A172 (cell line): ENCODE measurements around the gene MLIP. TPM values are rescaled to one million over a fixed set of nuclear protein-coding genes. Genes with fewer than 3 reads are reported as not detected.

ENCODE experiments used
- DNase-seq: peaks from one replicate; pipeline ENCODE4 v3.0.0-alpha.2; 2015; ENCODE audit warnings: low spot score
- total RNA-seq: library from RNA; depleted of rRNA; stranded (reverse); fragments of >200 nt; shearing (Covaris generic); gene quantifications from 2 replicates; pipeline ENCODE4 v1.2.3, GENCODE V29; 2014

The MLIP gene
- total RNA-seq, 1 experiment from 2014 or later = 1.1 TPM

GRCh38 chr6:54274383-54274782, 163.1 kb downstream of the MLIP start:
- DNase-seq = no peak

- peak; percentile 93 for DNase-seq
Observed at GRCh38 chr6:54282186-54282585, 170.9 kb downstream of the MLIP start.

DNA sequence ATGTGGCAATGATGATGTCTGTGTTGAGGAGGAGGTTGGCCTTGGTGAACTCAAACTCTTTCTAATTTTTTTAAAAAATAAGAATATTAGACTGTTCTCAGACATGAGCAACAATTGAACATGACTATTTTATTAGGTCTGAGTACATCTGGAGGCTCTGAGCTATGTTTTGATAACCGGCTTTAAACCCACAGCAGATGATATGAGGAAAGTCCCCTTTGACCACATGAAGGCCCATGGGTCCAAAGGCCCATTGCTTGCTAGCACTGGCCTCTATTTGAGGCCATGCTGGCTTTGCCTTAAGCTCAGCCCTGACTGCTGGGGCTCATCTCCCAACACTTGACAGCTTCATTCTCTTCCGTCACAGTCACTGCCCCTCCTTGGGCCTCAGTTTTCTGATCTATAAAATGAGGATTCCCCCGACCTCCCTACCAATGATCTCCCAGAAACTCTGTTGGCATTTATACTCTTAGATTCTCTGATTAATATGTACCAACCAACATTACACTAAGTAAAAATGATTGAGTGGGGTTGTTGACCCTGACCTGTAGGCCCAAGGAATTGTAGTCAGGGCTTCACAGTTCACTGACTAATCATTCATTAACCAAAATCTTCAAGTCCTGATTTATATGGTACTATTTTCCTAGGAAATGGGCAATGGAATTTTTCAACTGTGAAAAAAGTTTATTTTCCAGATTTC, 173.1 kb downstream of the MLIP start:
- peak; percentile 18 for DNase-seq

DNA sequence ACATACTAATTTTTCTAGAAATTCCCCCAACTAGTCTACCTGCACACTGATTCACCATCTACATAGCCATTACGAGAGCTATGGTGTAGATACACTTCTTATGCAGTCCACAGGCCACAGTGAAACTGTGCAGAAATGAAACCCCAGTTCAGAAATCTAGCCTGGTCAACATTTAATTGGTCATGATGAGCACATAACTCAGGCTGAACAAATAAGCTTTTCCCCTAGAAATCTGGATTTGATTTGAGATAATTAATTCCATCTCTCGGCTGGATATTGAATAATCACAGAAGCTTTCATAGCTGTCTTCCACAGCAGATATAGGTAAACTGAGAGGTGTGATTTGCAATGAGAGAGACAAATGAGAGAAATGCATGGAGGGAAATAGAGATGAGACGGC, 174.4 kb downstream of the MLIP start:
- DNase-seq = no peak

DNA sequence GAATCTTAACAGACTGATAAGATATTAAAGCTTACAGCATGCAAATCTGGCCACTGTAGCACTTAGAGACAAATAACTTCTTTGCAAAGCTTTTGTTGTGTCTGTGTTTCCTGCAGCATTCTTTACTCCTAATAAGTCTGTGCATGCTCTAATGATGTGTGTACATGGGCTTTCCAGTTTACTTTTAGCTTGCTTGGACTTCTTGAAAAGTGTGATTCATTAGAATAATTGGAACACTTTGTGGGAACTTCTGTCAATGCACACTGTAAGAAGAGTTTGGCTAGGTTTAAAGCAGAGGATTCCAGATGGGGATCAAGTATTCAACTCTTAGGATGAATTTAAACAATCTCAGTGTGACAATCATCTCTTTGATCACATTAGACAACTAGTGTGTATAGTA, 174.9 kb downstream of the MLIP start:
- DNase-seq = peak; percentile 23

DNA sequence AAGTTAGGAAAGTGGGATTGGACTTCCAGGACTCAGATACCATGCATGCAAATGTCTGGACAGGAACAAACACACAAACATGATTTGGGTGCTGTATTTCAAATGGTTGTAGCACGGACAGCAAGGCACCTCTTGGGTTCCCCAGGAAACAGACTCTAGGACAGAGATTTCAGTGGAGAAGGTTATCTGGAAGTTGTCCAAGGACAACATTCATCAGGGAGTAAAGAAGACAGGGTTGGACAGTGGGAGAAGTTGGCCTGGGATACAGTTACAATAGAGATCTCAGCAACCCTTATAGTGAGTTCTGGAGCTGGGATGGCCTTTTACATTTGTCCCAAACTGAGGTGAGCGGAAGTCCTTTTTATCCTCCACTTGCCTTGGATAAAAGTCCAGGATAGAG, 177.2 kb downstream of the MLIP start:
- no peak for DNase-seq

DNA sequence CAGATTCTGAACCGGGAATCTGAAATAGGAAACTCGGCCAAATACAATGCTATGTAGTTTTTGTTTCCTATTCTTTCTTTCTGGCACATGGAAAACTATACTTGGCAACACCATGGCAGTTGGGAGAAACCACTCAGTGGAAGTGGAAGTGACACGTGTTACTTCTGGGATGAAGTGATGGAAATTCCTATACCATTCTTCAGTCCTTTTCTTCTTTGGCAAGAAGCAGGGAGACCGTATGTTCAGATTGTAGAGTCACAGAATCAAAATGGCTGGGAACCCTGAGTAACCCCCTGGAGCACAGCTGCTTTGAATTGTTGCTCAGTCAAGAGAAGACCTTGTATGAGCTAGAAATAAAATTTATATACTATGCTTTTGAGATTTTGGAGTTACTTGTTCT, 178.2 kb downstream of the MLIP start:
- no peak for DNase-seq

DNA sequence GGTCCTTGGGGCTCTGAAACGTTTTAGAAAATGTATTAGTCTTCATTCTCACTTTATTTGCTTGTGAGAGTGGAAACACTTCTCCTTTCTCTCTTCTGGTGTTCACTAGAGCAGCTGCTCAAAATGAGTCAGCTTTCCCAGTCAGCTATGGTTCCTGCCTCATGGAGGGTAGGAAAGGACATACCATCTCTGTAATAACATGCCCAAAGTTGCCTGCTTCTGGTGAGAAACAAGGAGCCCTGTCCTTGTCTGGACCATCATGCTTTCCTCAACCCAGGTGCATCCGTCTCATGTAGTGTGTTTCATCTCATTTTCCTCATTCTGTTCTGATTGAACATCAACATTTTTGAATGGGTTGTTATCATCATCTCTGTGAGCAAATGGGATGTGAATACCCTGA, 179.9 kb downstream of the MLIP start:
- peak; percentile 46 for DNase-seq

DNA sequence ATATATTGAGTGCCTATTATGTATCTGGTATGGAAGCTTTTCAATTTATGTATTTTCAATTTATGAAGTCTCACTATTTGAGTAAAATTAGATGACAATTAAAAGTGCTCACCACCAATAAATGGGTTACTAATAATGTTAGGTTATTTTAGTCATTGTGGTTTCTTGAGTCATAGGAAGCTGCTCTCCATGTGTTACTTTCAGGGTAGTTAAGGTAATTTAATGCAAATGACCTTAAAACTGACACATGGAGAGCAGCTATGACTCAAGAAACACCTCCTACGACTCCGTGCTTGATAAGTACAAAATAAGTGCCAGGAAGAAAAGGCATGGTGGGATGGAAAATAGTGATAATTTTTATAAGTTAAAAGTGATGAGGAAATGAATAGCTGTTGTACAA, 180.5 kb downstream of the MLIP start:
- DNase-seq = peak; percentile 51

DNA sequence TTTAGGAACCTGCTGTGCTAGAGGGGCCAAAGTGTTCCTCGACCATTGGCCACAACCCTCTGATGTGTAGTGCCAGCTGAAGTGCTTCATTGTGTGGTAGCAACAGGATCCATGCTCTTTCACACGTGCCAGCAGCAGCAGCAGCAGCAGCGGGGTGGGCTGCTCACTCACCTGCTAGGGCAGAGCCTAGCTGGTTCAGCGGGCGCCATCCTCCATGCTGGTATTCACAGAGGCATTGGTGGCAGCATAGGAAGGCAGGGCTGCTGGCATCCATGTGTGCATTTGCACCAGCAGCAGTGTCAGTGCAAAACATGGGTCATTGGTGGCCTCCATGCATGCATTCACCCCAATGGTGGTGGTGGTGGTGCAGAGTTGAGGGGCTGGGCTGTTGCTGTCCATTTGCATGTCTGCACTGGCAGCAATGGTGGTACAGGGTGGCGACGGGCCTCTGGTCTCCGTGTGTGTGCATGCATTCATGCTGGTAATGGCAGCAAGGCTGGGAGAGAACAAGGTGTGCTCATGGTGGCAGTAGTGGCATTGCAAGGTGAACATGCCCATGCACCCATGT, 183.8 kb downstream of the MLIP start:
- DNase-seq = no peak

- DNase-seq = no peak
Observed at GRCh38 chr6:54299542-54300269, 188.5 kb downstream of the MLIP start.

GRCh38 chr6:54301770-54302169, 190.5 kb downstream of the MLIP start:
- no peak for DNase-seq

DNA sequence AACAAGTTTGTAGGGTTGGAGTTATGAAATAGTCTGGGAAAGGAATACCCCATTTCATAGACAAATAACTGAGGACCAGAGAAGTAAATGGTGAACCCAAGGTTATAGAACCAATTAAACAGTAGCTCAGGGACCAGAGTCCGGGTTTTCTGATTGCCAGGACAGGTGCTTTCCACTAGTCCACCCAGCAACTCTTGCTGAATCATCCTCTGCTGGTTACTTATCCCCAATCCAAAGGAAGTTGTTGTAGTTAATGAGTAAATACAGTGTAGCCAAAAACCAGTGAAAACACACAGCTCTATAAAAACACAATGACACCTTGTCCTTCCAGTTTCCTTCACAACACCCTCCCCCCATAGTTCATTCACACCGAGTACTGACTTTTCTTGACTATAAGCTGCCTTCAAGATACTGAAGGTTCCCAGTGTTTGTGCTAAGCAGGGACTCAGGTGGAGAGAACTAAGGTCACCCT, 196.2 kb downstream of the MLIP start:
- DNase-seq = peak; percentile 36

- DNase-seq = no peak
Observed at GRCh38 chr6:54308289-54308985, 197.2 kb downstream of the MLIP start, which contains the start of gene TINAG. TINAG (plus strand) TSS chr6:54308441; CDS start chr6:54308551, 110 bp downstream.

GRCh38 chr6:54308986-54309315, 197.7 kb downstream of the MLIP start:
- DNase-seq = no peak

DNA sequence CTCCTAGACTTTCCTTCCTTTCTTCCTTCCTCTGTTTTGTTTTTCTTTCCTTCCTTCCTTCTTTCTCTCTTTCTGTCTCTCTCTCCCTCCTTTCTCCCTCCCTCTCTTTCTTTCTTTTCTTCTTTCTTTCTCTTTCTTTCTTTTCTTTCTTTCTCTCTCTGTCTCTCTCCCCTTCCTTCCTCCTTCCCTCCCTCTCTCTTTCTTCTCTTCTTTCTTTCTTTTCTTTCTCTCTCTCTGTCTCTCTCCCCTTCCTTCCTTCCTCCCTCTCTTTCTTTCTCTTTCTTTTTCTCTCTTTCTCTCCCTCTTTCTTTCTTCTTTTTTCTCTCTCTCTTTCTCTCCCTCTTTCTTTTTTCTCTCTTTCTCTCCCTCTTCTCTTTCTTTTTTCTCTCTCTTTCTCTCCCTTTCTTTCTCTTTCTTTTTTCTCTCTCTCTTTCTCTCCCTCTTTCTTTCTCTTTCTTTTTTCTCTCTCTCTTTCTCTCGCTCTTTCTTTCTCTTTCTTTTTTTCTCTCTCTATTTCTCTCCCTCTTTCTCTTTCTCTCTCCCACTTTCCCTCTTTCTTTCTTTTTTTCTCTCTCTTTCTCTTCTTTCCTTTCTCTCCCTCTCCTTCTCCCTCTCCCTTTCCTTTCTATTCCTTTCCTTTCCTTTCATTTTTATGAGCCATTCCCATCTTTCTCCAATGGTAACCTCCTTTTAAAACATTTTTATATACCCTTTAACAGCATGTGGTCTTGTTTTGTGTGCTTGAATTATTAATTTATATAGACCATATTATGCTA, 199.3 kb downstream of the MLIP start:
- DNase-seq = no peak

- DNase-seq = no peak
Observed at GRCh38 chr6:54315656-54316055, 204.4 kb downstream of the MLIP start.
